Measurements from ENCODE around the gene PPP2R2C. TPM values are rescaled to one million over a fixed set of nuclear protein-coding genes. Genes with fewer than 3 reads are reported as not detected.

Gene PPP2R2C
- total RNA-seq, 1 experiment from 2014 or later: 26.7 TPM

DNA sequence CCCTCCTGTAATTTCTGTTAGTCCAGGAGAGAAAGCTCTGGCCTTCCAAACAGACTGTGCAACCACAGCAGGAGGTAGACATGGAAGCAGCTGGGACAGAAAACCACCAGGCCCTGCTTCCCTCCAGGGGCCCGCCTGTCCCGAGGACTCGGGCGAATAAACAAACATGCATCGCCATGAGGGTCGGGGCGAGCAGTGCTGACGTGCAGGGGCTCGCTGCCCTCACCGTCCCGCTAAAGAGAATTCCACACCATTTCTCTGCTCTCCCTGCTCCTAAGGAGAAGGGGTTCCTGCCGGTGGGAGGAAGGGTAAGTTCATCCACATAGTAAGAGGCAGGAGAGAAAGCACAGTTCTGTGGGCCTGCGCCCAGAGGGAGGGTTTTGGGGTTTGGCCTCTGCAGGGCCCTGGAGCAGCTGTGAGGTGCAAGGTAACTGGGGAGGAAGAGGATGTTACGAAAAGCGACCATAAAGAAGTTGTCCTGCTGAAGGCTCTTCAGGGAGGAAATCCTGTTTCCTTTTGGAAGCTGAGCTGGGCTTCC, 147.9 kb downstream of the PPP2R2C start:
- H3K4me1 ChIP-seq (ENCODE audit: control insufficient read depth, insufficient read depth, low read length): no peaks in the 10 kb centered on the region
- no peak overlapping the region for H3K4me3 ChIP-seq (ENCODE audit: low read depth in 2 of 2, low read length in 2 of 2)
- BruUV-seq (replicated peaks): no TSS peak
- no peaks in the 10 kb centered on the region for H3K9me3 ChIP-seq (ENCODE audit: control insufficient read depth, insufficient read depth, low read depth, low read length)
- ChIA-PET CTCF (interaction anchor here (1.2 to 1.3 kb wide), 2 partner anchors 61 to 74 kb away, joined by 3 read pairs; no protein-coding TSS in a partner anchor), POLR2A (no interaction called here)
- no peak for TF ChIP-seq POLR2AphosphoS5 (IDR thresholded peaks at IDR 0.05; ENCODE audit: low read depth, low read length)
- no peak for TF ChIP-seq CTCF (IDR thresholded peaks at IDR 0.05)
- no peak for TF ChIP-seq TCF7L2 (IDR thresholded peaks at IDR 0.05; ENCODE audit: low read depth, low read length)
- TF ChIP-seq SIN3A (IDR thresholded peaks at IDR 0.05; ENCODE audit: borderline replicate concordance, insufficient read depth, low read depth, low read length): no peak
- H3K27ac ChIP-seq (ENCODE audit: low read length): no peak overlapping the region
- H3K36me3 ChIP-seq (ENCODE audit: control insufficient read depth, insufficient read depth, low read length): no peaks in the 10 kb centered on the region
- DNase-seq (ENCODE audit: low read depth, low spot score) (no peak), ATAC-seq (no peak)
- in situ Hi-C loops (cut with HindIII; ENCODE audit: low pct_unique_long_range_greater_than_20kb, low sequenced_read_pairs) (no loop called here), intact Hi-C loops (cut with micrococcal nuclease; ENCODE audit: unreplicated experiment) (no loop called here)
- H3K27me3 ChIP-seq (ENCODE audit: control insufficient read depth, insufficient read depth, low read length): no peaks in the 10 kb centered on the region

DNA sequence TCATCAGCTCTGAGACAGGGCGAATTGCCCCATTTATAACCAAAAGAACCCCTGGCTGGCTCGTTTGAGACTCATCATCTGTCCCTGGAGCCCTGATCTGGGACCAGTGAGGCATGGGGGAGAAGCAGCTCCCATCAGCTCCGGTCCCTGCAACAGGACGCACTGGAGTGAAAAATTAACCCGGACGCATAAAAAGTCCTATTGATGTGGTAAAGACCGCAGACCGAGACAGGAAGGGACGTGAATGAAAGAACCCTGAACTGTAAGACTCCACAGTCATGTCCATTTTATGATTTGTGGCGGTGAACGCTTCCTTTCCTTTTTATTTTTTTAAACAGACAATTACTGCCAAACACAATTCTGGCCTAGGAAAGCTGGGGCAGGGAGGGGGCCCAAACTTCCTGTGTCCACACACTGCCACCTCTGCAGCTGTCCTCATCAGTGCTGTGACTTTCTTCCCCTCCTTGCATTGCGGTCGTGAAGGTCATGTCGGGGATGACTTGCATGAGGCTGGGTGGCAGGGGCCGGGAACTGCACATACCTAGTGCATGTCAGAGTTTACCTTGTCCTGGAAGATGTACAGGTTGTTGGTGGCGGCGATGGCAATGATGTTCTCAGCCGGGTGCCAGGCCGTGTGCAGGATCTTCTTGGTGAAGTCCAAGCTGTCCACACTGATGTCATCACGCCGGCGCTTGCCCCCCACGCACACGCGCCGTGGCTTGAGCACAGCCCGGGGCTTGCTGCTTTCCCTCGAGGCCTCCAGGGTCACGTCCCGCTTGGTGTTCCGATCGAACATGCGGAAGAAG, 149.4 kb downstream of the PPP2R2C start:
- TF ChIP-seq CTCF (IDR thresholded peaks at IDR 0.05): no peak
- no peak for TF ChIP-seq REST (IDR thresholded peaks at IDR 0.05; ENCODE audit: insufficient read depth in 1 of 2, low read depth in 2 of 2, low read length in 1 of 2)
- no peak for TF ChIP-seq SIN3A (IDR thresholded peaks at IDR 0.05; ENCODE audit: borderline replicate concordance, insufficient read depth, low read depth, low read length)
- TF ChIP-seq POLR2AphosphoS5 (IDR thresholded peaks at IDR 0.05; ENCODE audit: low read depth, low read length): no peak
- TF ChIP-seq TCF7L2 (IDR thresholded peaks at IDR 0.05; ENCODE audit: low read depth, low read length): no peak
- H3K4me1 ChIP-seq (ENCODE audit: control insufficient read depth, insufficient read depth, low read length): no peaks in the 10 kb centered on the region
- no peak overlapping the region for H3K27ac ChIP-seq (ENCODE audit: low read length)
- H3K27me3 ChIP-seq (ENCODE audit: control insufficient read depth, insufficient read depth, low read length): no peaks in the 10 kb centered on the region
- DNase-seq (ENCODE audit: low read depth, low spot score): no peak
- intact Hi-C loops (cut with micrococcal nuclease; ENCODE audit: unreplicated experiment) (no loop called here), in situ Hi-C loops (cut with HindIII; ENCODE audit: low pct_unique_long_range_greater_than_20kb, low sequenced_read_pairs) (no loop called here)
- POLR2A ChIA-PET: no interaction called here
- BruUV-seq (replicated peaks): no TSS peak
- no peaks in the 10 kb centered on the region for H3K36me3 ChIP-seq (ENCODE audit: control insufficient read depth, insufficient read depth, low read length)
- no peak overlapping the region for H3K4me3 ChIP-seq (ENCODE audit: low read depth in 2 of 2, low read length in 2 of 2)
- no peak for ATAC-seq
- no peaks in the 10 kb centered on the region for H3K9me3 ChIP-seq (ENCODE audit: control insufficient read depth, insufficient read depth, low read depth, low read length)
- CTCF ChIA-PET: no interaction called here
